A549 (cell line): Measurements from ENCODE around the gene STPG4. TPM values are rescaled to one million over a fixed set of nuclear protein-coding genes. Genes with fewer than 3 reads are reported as not detected.

Source experiments
- ATAC-seq, 2 experiments: fragments of 200-7000 bp in 1 of 2; fragments of >200 bp in 1 of 2; cut with Nextera tagmentation in 1 of 2; cut with Tn5 transposase in 1 of 2; 3 replicates each; pipeline versions ENCODE4 v1.8.0 to v1.9.1; 2018 to 2020; ENCODE audit warnings: mild to moderate bottlenecking in 1 of 2, moderate library complexity in 1 of 2
- CTCF ChIA-PET: fragments of 300-600 bp; sonication (Branson Sonifier 250); formaldehyde crosslinking; extraction: SDS; loops from one replicate; lab custom pipeline; 2021; ENCODE audit warnings: antibody characterized with exemption, inconsistent platforms; lab: Yijun Ruan, JAX
- POLR2A ChIA-PET: fragments of 350-600 bp; formaldehyde crosslinking; extraction: SDS; loops from one replicate; lab custom pipeline; 2021; ENCODE audit warnings: antibody characterized with exemption, inconsistent platforms; lab: Yijun Ruan, JAX
- DNase-seq, 2 experiments: peaks; one replicate each; pipeline versions ENCODE4 v3.0.0 to v3.0.0-alpha.2; 2011 to 2016; ENCODE audit warnings: low read depth in 1 of 2, low spot score in 1 of 2
- FAIRE-seq: peaks from 2 replicates; lab custom pipeline; 2011; peaks lifted over from hg19 to GRCh38; lab: Jason Lieb, UNC
- H3K27ac ChIP-seq, 2 experiments: fragments of >200 bp; sonication (Bioruptor Twin); formaldehyde crosslinking; 3 replicates each; pipeline ENCODE4 v1.5.1; 2016 to 2017
- H3K4me1 ChIP-seq: fragments of >200 bp; sonication (Bioruptor Twin); formaldehyde crosslinking; 3 replicates; pipeline ENCODE4 v1.6.1; 2016
- H3K4me2 ChIP-seq: fragments of >200 bp; sonication (Bioruptor Twin); formaldehyde crosslinking; 3 replicates; pipeline ENCODE4 v1.6.1; 2016
- H3K4me3 ChIP-seq: fragments of >200 bp; sonication (Bioruptor Twin); formaldehyde crosslinking; 3 replicates; pipeline ENCODE4 v1.5.1; 2016
- H3K9me3 ChIP-seq: fragments of >200 bp; sonication (Bioruptor Twin); formaldehyde crosslinking; 3 replicates; pipeline ENCODE4 v1.6.1; 2016
- BHLHE40 ChIP-seq: IDR thresholded peaks from 2 replicates; pipeline ENCODE4 v1.6.1; 2012; ENCODE audit warnings: low read depth, low read length, inconsistent platforms
- CBX2 ChIP-seq: fragments of 200-600 bp; sonication (generic); IDR thresholded peaks from 2 replicates; pipeline ENCODE4 v1.6.1; 2016; ENCODE audit warnings: low read depth, mild to moderate bottlenecking, borderline replicate concordance
- E2F6 ChIP-seq: IDR thresholded peaks from 2 replicates; pipeline ENCODE4 v1.6.1; 2012; ENCODE audit warnings: low read depth, borderline replicate concordance
- EHF ChIP-seq: fragments of 250-450 bp; sonication (Bioruptor Pico); IDR thresholded peaks from 2 replicates; pipeline ENCODE4 v1.5.0; 2020; ENCODE audit warnings: mild to moderate bottlenecking
- EHMT2 ChIP-seq: fragments of 200-600 bp; sonication (generic); IDR thresholded peaks from 2 replicates; pipeline ENCODE4 v1.6.1; 2016; ENCODE audit warnings: antibody characterized with exemption, low read depth, mild to moderate bottlenecking, moderate library complexity
- EP300 ChIP-seq, 2 experiments: fragments of >200 bp; sonication (Bioruptor Twin); formaldehyde crosslinking; IDR thresholded peaks; 2 replicates in 1 of 2; 3 replicates in 1 of 2; pipeline ENCODE4 v1.6.1; 2016 to 2017
- FOSL2 ChIP-seq, 2 experiments: fragments of 450-650 bp in 1 of 2; fragments of >200 bp in 1 of 2; sonication (Bioruptor Twin) in 1 of 2; formaldehyde crosslinking; IDR thresholded peaks; 2 replicates each; pipeline versions ENCODE4 v1.5.0 to v1.6.1; 2016 to 2020; ENCODE audit warnings: mild to moderate bottlenecking in 1 of 2, moderate library complexity in 1 of 2
- FOXS1 ChIP-seq: fragments of 250-450 bp; sonication (Bioruptor Pico); IDR thresholded peaks from 2 replicates; pipeline ENCODE4 v1.5.0; 2020; ENCODE audit warnings: mild to moderate bottlenecking, moderate library complexity
- HDAC2 ChIP-seq: fragments of 200-600 bp; sonication (generic); IDR thresholded peaks from 2 replicates; pipeline ENCODE4 v1.6.1; 2016
- HEYL ChIP-seq: fragments of 250-450 bp; sonication (Bioruptor Pico); IDR thresholded peaks from 2 replicates; pipeline ENCODE4 v1.8.0; 2021; ENCODE audit warnings: mild to moderate bottlenecking, moderate library complexity
- HMGXB4 ChIP-seq: fragments of 250-450 bp; sonication (Bioruptor Pico); IDR thresholded peaks from 2 replicates; pipeline ENCODE4 v1.5.0; 2021; ENCODE audit warnings: mild to moderate bottlenecking, moderate library complexity, borderline replicate concordance
- HOXA7 ChIP-seq: fragments of 250-450 bp; sonication (Bioruptor Pico); IDR thresholded peaks from 2 replicates; pipeline ENCODE4 v1.5.0; 2020; ENCODE audit warnings: mild to moderate bottlenecking, moderate library complexity
- HOXB13 ChIP-seq: fragments of 250-450 bp; sonication (Bioruptor Pico); IDR thresholded peaks from 2 replicates; pipeline ENCODE4 v1.5.0; 2020; ENCODE audit warnings: low read depth, mild to moderate bottlenecking, moderate library complexity
- JUN ChIP-seq, 2 experiments: fragments of >200 bp; sonication (Bioruptor Twin); formaldehyde crosslinking; IDR thresholded peaks; 2 replicates in 1 of 2; 3 replicates in 1 of 2; pipeline ENCODE4 v1.6.1; 2016 to 2017
- JUNB ChIP-seq: fragments of >200 bp; sonication (Bioruptor Twin); formaldehyde crosslinking; IDR thresholded peaks from 2 replicates; pipeline ENCODE4 v1.6.1; 2016
- KDM5A ChIP-seq: fragments of 200-600 bp; sonication (generic); IDR thresholded peaks from 2 replicates; pipeline ENCODE4 v1.6.1; 2016; ENCODE audit warnings: antibody characterized with exemption, mild to moderate bottlenecking
- MAFK ChIP-seq: fragments of 450-650 bp; IDR thresholded peaks from 2 replicates; pipeline ENCODE4 v1.6.1; 2014; ENCODE audit not compliant: partially characterized antibody
- MYC ChIP-seq: IDR thresholded peaks from 2 replicates; pipeline ENCODE4 v1.6.1; 2012; ENCODE audit warnings: mild to moderate bottlenecking, inconsistent platforms, low read length, improper control_type of control experiment, borderline replicate concordance
- NFE2L2 ChIP-seq: fragments of 150-350 bp; conservative IDR thresholded peaks from 2 replicates; pipeline ENCODE4 v1.6.1; 2014; ENCODE audit warnings: low read length
- NR3C1 ChIP-seq: fragments of >200 bp; sonication (Bioruptor Twin); formaldehyde crosslinking; IDR thresholded peaks from 3 replicates; pipeline ENCODE4 v1.6.1; 2017
- PHF8 ChIP-seq: fragments of 200-600 bp; sonication (generic); IDR thresholded peaks from 2 replicates; pipeline ENCODE4 v1.6.1; 2016; ENCODE audit warnings: low read depth, mild to moderate bottlenecking, antibody characterized with exemption, moderate library complexity, borderline replicate concordance
- RCOR1 ChIP-seq: fragments of 150-350 bp; IDR thresholded peaks from 2 replicates; pipeline ENCODE4 v1.6.1; 2014; ENCODE audit warnings: antibody characterized with exemption, low read length, low read depth
- SMC3 ChIP-seq: fragments of >200 bp; sonication (Bioruptor Twin); formaldehyde crosslinking; IDR thresholded peaks from 3 replicates; pipeline ENCODE4 v1.6.1; 2018; ENCODE audit warnings: inconsistent platforms
- SREBF2 ChIP-seq: fragments of 450-650 bp; IDR thresholded peaks from 2 replicates; pipeline ENCODE4 v1.6.1; 2014; ENCODE audit warnings: mild to moderate bottlenecking, moderate library complexity
- TFCP2L1 ChIP-seq: fragments of 250-450 bp; sonication (Bioruptor Pico); IDR thresholded peaks from 2 replicates; pipeline ENCODE4 v1.5.0; 2021; ENCODE audit warnings: mild to moderate bottlenecking
- USF2 ChIP-seq: fragments of 450-650 bp; IDR thresholded peaks from 2 replicates; pipeline ENCODE4 v1.6.1; 2014; ENCODE audit warnings: antibody characterized with exemption
- ZC3H11A ChIP-seq: fragments of 450-650 bp; IDR thresholded peaks from 2 replicates; pipeline ENCODE4 v1.6.1; 2014; ENCODE audit warnings: antibody characterized with exemption, mild to moderate bottlenecking
- ZNF302 ChIP-seq: fragments of 250-450 bp; sonication (Bioruptor Pico); IDR thresholded peaks from 2 replicates; pipeline ENCODE4 v1.9.0; 2021; ENCODE audit warnings: inconsistent platforms, mild to moderate bottlenecking, moderate library complexity
- WGBS: methylation state at CpG from one replicate; pipeline ENCODE4 v1.1.6; 2017; ENCODE audit errors: missing lambda C conversion rate; 5-methylcytosine and 5-hydroxymethylcytosine counted together
- polyA plus RNA-seq, 4 experiments: library from polyadenylated mRNA; depleted of rRNA in 3 of 4; stranded (reverse); fragments of >200 nt; fragmentation: RNase III in 1 of 4; extraction: RNeasy Plus Mini Kit Qiagen cat#74134 plus additional on column Dnase treatment in 1 of 4; gene quantifications; 2 replicates in 3 of 4; 3 replicates in 1 of 4; pipeline ENCODE4 v1.2.3, GENCODE V29; 2011 to 2017
- TF ChIP-seq, protein P1 (sequence below): fragments of 150-350 bp; IDR thresholded peaks from 2 replicates; pipeline ENCODE4 v1.6.1; 2014; ENCODE audit warnings: low read depth, mild to moderate bottlenecking, low read length

Gene STPG4
- polyA plus RNA-seq, 2 of the 4 experiments (the other 2 are of a cell fraction) = 0.05 to 0.13 TPM

- H3K4me3 ChIP-seq = no peak overlapping the region
- 98% methylated on average over 3 of the region's 3 CpGs for WGBS
- CTCF ChIA-PET = interaction anchor here (0.7 to 2.4 kb wide), 4 partner anchors 10 to 164 kb away, joined by 3 to 9 read pairs (median 3); no protein-coding TSS in a partner anchor
- TF ChIP-seq ZNF302 (CRISPR knock-in tag) (no peak), EHF (CRISPR knock-in tag) (no peak), NR3C1 (no peak), JUN (IDR thresholded peaks at IDR 0.05) (peak in 1 of 2 experiments; percentile 35; a peak in 1 of 5 replicates), HOXA7 (no peak), PHF8 (no peak)
- ATAC-seq (no peak), DNase-seq (no peak), FAIRE-seq (no peak)
- peaks cover 47% of the 10 kb centered on the region; the same call in 2 of the 3 replicates for H3K4me1 ChIP-seq
- no peak overlapping the region for H3K27ac ChIP-seq
- H3K9me3 ChIP-seq = no peaks in the 10 kb centered on the region
- POLR2A ChIA-PET = no interaction called here
- H3K4me2 ChIP-seq = no peak overlapping the region
Observed at GRCh38 chr2:47159627-47160026, 4.5 kb upstream of the STPG4 start.

- FAIRE-seq (peak; percentile 68), DNase-seq (no peak), ATAC-seq (no peak)
- ChIA-PET CTCF (interaction anchor here (0.7 to 2.4 kb wide), 4 partner anchors 9 to 165 kb away, joined by 3 to 9 read pairs (median 3); no protein-coding TSS in a partner anchor), POLR2A (interaction anchor here (0.5 kb wide), 1 partner anchor 176 kb away, joined by 5 read pairs; no protein-coding TSS in a partner anchor)
- H3K4me1 ChIP-seq = peaks cover 39% of the 10 kb centered on the region; the same call in 2 of the 3 replicates
- no peak overlapping the region for H3K27ac ChIP-seq
- H3K4me2 ChIP-seq = no peak overlapping the region
- 91% methylated on average over 2 of the region's 2 CpGs for WGBS
- no peak overlapping the region for H3K4me3 ChIP-seq
- TF ChIP-seq HMGXB4 (0 out of 2 replicates have a peak, but pooled peaks have one; percentile 24), SREBF2 (no peak)
- no peaks in the 10 kb centered on the region for H3K9me3 ChIP-seq
Observed at GRCh38 chr2:47158576-47158975, 3.5 kb upstream of the STPG4 start.

GRCh38 chr2:47152803-47153202, 2.3 kb downstream of the STPG4 start:
- H3K4me2 ChIP-seq = no peak overlapping the region
- DNase-seq = no peak
- ATAC-seq = no peak
- no peak for FAIRE-seq
- ChIA-PET CTCF (interaction anchor here (1.3 to 2.6 kb wide), 5 partner anchors 9 to 170 kb away, joined by 3 to 13 read pairs (median 4); no protein-coding TSS in a partner anchor), POLR2A (interaction anchor here (1.0 kb wide), 1 partner anchor 9 kb away, joined by 3 read pairs; no protein-coding TSS in a partner anchor)
- H3K4me1 ChIP-seq = no peaks in the 10 kb centered on the region
- no peak overlapping the region for H3K27ac ChIP-seq
- H3K4me3 ChIP-seq = no peak overlapping the region
- no peaks in the 10 kb centered on the region for H3K9me3 ChIP-seq
- TF ChIP-seq HDAC2 = no peak
- no peak for TF ChIP-seq MAFK
- no peak for TF ChIP-seq MYC
- TF ChIP-seq JUN (IDR thresholded peaks at IDR 0.05) = no peak
- TF ChIP-seq EHF (CRISPR knock-in tag) = no peak
- TF ChIP-seq EHMT2 = no peak
- TF ChIP-seq JUNB = no peak
- TF ChIP-seq E2F6 = no peak
- TF ChIP-seq BHLHE40 = no peak

DNA sequence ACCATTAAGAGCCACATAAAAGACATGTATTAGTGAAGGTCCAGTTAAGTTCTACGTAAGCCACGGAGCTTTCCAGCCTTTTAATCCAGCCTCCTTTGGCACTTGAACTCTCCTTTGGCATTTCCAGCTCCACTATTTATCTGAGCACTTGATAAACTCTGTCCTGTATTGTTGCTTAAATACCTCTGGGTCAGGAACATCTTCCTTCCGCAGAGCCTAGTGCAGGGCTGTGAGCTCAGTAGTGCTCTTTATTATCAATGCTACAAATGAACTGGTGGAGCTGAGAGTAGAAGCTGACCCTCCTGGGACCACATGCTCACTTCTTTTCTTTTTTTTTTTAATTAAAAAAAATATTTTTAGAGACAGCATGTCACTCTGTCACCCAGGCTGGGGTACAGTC, 4.9 kb downstream of the STPG4 start:
- WGBS = 96% methylated on average over 3 of the region's 3 CpGs
- ChIA-PET POLR2A (no interaction called here), CTCF (interaction anchor here (0.6 to 2.3 kb wide), 3 partner anchors 9 to 1831 kb away, joined by 3 to 9 read pairs (median 5); no protein-coding TSS in a partner anchor)
- no peak for DNase-seq
- FAIRE-seq = no peak
- H3K27ac ChIP-seq = no peak overlapping the region
- H3K4me2 ChIP-seq = no peak overlapping the region
- H3K9me3 ChIP-seq = no peaks in the 10 kb centered on the region
- TF ChIP-seq EHMT2 (no peak), FOXS1 (CRISPR knock-in tag) (no peak), SMC3 (no peak), ZC3H11A (no peak), RCOR1 (no peak), HEYL (CRISPR knock-in tag) (no peak), KDM5A (no peak), CBX2 (no peak), EP300 (IDR thresholded peaks at IDR 0.05) (no peak), HOXB13 (CRISPR knock-in tag) (no peak), TFCP2L1 (CRISPR knock-in tag) (no peak), NFE2L2 (no peak), USF2 (no peak), FOSL2 (IDR thresholded peaks at IDR 0.05) (no peak), FOSL2 (CRISPR knock-in tag; IDR thresholded peaks at IDR 0.05) (no peak)
- TF ChIP-seq, protein P1, sequence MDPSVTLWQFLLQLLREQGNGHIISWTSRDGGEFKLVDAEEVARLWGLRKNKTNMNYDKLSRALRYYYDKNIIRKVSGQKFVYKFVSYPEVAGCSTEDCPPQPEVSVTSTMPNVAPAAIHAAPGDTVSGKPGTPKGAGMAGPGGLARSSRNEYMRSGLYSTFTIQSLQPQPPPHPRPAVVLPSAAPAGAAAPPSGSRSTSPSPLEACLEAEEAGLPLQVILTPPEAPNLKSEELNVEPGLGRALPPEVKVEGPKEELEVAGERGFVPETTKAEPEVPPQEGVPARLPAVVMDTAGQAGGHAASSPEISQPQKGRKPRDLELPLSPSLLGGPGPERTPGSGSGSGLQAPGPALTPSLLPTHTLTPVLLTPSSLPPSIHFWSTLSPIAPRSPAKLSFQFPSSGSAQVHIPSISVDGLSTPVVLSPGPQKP = no peak
- no peak overlapping the region for H3K4me3 ChIP-seq
- no peak for ATAC-seq
- H3K4me1 ChIP-seq = peaks cover 15% of the 10 kb centered on the region; the same call in 2 of the 3 replicates
